HepG2 (cell line): ENCODE results near the gene TIPRL. TPM values are rescaled to one million over a fixed set of nuclear protein-coding genes. Genes with fewer than 3 reads are reported as not detected.

Experiments used
- FOXP1 ChIP-seq, 2 experiments: fragments of 450-650 bp in 1 of 2; IDR thresholded peaks; 2 replicates each; pipeline ENCODE4 v1.6.1; 2017 to 2018; ENCODE audit warnings: antibody characterized with exemption in 1 of 2
- HCFC1 ChIP-seq: fragments of 150-350 bp; IDR thresholded peaks from 2 replicates; pipeline ENCODE4 v1.6.1; 2014; ENCODE audit warnings: low read depth, low read length
- HES4 ChIP-seq: sonication (generic); formaldehyde crosslinking; IDR thresholded peaks from 2 replicates; pipeline ENCODE4 v1.9.0; 2021; ENCODE audit warnings: mild to moderate bottlenecking, missing genetic modification reagents, borderline replicate concordance
- KAT2B ChIP-seq: fragments of 150-350 bp; IDR thresholded peaks from 2 replicates; pipeline ENCODE4 v1.6.1; 2014; ENCODE audit warnings: low read depth, low read length, borderline replicate concordance
- KLF13 ChIP-seq: sonication (generic); formaldehyde crosslinking; IDR thresholded peaks from 2 replicates; pipeline ENCODE4 v1.4.0; 2020; ENCODE audit warnings: mild to moderate bottlenecking, missing genetic modification reagents
- NAIF1 ChIP-seq: sonication (generic); formaldehyde crosslinking; IDR thresholded peaks from 2 replicates; pipeline ENCODE4 v1.5.0; 2020; ENCODE audit warnings: mild to moderate bottlenecking, missing genetic modification reagents, borderline replicate concordance
- ONECUT2 ChIP-seq: sonication (generic); formaldehyde crosslinking; IDR thresholded peaks from 2 replicates; pipeline ENCODE4 v1.4.0; 2020; ENCODE audit warnings: missing genetic modification reagents
- PITX1 ChIP-seq: sonication (generic); formaldehyde crosslinking; IDR thresholded peaks from 2 replicates; pipeline ENCODE4 v1.5.1; 2020; ENCODE audit warnings: mild to moderate bottlenecking, missing genetic modification reagents
- RBFOX2 ChIP-seq: fragments of 200-400 bp; formaldehyde crosslinking; IDR thresholded peaks from 2 replicates; pipeline ENCODE4 v1.6.1; 2017; ENCODE audit warnings: low read depth, mild to moderate bottlenecking, low read length
- TOE1 ChIP-seq: sonication (generic); formaldehyde crosslinking; IDR thresholded peaks from 2 replicates; pipeline ENCODE4 v1.4.0; 2020; ENCODE audit warnings: mild to moderate bottlenecking, missing genetic modification reagents
- WIZ ChIP-seq: sonication (generic); formaldehyde crosslinking; IDR thresholded peaks from 2 replicates; pipeline ENCODE4 v1.5.1; 2020; ENCODE audit warnings: mild to moderate bottlenecking, missing genetic modification reagents
- ZNF136 ChIP-seq: sonication (generic); formaldehyde crosslinking; IDR thresholded peaks from 2 replicates; pipeline ENCODE4 v1.8.1; 2022; ENCODE audit warnings: low read depth, mild to moderate bottlenecking, moderate library complexity, missing genetic modification reagents
- ZNF232 ChIP-seq: sonication (generic); formaldehyde crosslinking; IDR thresholded peaks from 2 replicates; pipeline ENCODE4 v1.4.0; 2020; ENCODE audit warnings: missing genetic modification reagents, borderline replicate concordance
- ZNF530 ChIP-seq: sonication (generic); formaldehyde crosslinking; IDR thresholded peaks from 2 replicates; pipeline ENCODE4 v1.5.0; 2020; ENCODE audit warnings: low read depth, mild to moderate bottlenecking, missing genetic modification reagents
- ZNF720 ChIP-seq: sonication (generic); formaldehyde crosslinking; IDR thresholded peaks from 2 replicates; pipeline ENCODE4 v1.4.0; 2020; ENCODE audit warnings: missing genetic modification reagents
- ZNF761 ChIP-seq: sonication (generic); formaldehyde crosslinking; conservative IDR thresholded peaks from 2 replicates; pipeline ENCODE4 v1.4.0; 2020; ENCODE audit warnings: mild to moderate bottlenecking, missing genetic modification reagents
- ZNF777 ChIP-seq: sonication (generic); formaldehyde crosslinking; IDR thresholded peaks from 2 replicates; pipeline ENCODE4 v1.4.0; 2020; ENCODE audit warnings: missing genetic modification reagents
- polyA plus RNA-seq, 8 experiments: library from polyadenylated mRNA; depleted of rRNA in 3 of 8; stranded (reverse) in 7 of 8; unstranded in 1 of 8; fragments of >200 nt; fragmentation: Illumina TruSeq in 4 of 8; extraction: Trizol in 4 of 8; gene quantifications; 2 replicates each; pipeline versions ENCODE4 v1.2.1 to v1.2.3, GENCODE V29; 2011 to 2016; ENCODE audit warnings: low read depth in 4 of 8, missing spikeins in 1 of 8, mixed read lengths in 1 of 8; ENCODE audit not compliant: insufficient read depth in 1 of 8
- total RNA-seq, 5 experiments: library from RNA; depleted of rRNA; stranded (reverse); fragments of >200 nt; fragmentation: Illumina TruSeq; extraction: Trizol; gene quantifications; 2 replicates each; pipeline ENCODE4 v1.2.3, GENCODE V29; 2016; ENCODE audit warnings: low read depth in 1 of 5
- TF ChIP-seq, protein P1 (sequence below): sonication (generic); formaldehyde crosslinking; IDR thresholded peaks from 2 replicates; pipeline ENCODE4 v1.5.0; 2020; ENCODE audit warnings: missing genetic modification reagents
- TF ChIP-seq, protein P2 (sequence below): sonication (generic); formaldehyde crosslinking; IDR thresholded peaks from 2 replicates; pipeline ENCODE4 v1.4.0; 2020; ENCODE audit warnings: missing genetic modification reagents
- TF ChIP-seq, protein P3 (sequence below): sonication (generic); formaldehyde crosslinking; conservative IDR thresholded peaks from 2 replicates; pipeline ENCODE4 v1.8.0; 2022; ENCODE audit warnings: missing genetic modification reagents
- TF ChIP-seq, protein P4 (sequence below): sonication (generic); formaldehyde crosslinking; IDR thresholded peaks from 2 replicates; pipeline ENCODE4 v1.8.0; 2022; ENCODE audit warnings: mild to moderate bottlenecking, missing genetic modification reagents; ENCODE audit not compliant: insufficient replicate concordance
- TF ChIP-seq, protein P5 (sequence below): IDR thresholded peaks from 2 replicates; pipeline ENCODE4 v1.6.1; 2016; ENCODE audit warnings: missing compliant biosample characterization, missing genetic modification reagents, borderline replicate concordance
- TF ChIP-seq, protein P6 (sequence below): sonication (generic); formaldehyde crosslinking; IDR thresholded peaks from 2 replicates; pipeline ENCODE4 v1.8.0; 2022; ENCODE audit warnings: mild to moderate bottlenecking, missing genetic modification reagents, borderline replicate concordance

TIPRL gene
- total and polyA plus RNA-seq, 2 of the 13 experiments (the other 11 are each of a cell fraction or from before 2014, with no cell fraction given), result 10.1 to 22.8 TPM

DNA sequence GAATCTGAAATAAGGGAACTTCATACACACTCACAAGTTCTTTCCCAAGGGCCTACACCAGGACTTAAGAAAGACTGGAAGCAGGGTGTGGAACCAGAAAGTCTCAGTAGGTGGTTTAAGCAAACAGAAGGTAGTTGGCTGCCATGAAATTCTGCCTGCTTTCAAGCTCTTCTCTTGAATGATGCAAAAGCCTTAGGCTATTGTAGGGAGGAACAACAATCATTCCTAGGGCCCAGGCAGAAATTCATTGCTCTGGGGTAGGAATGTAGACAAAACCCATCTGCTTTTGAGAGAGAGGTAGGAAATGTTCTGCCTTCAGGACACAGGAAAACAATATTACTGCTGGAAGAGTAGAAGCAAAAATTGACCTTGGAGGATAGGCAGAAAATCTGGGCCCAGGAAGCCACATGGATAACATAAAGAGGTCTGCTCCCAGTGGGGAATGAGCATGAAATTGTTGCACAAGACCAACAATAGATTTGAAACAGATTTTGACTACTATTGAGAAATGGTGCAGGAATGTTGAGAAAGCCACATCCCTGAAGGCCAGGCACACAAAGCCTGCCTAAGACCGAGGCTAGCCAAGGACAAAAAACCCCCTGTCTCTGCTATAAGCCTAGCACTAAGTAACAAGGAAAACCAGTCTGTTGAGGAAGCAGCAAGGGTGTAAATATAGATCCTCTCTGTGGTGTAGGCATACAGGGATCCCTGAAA, 24.3 kb downstream of the TIPRL start (continued):
- TF ChIP-seq RBFOX2 (no peak), ZNF777 (CRISPR knock-in tag) (no peak), KAT2B (no peak), ZNF761 (CRISPR knock-in tag) (no peak), FOXP1 (IDR thresholded peaks at IDR 0.05) (no peak), FOXP1 (CRISPR knock-in tag; IDR thresholded peaks at IDR 0.05) (no peak), HES4 (CRISPR knock-in tag) (no peak), KLF13 (CRISPR knock-in tag) (no peak), ZNF720 (CRISPR knock-in tag) (no peak), ZNF232 (CRISPR knock-in tag) (no peak), WIZ (CRISPR knock-in tag) (no peak), PITX1 (no peak), TOE1 (no peak), ZNF136 (CRISPR knock-in tag) (no peak), ONECUT2 (CRISPR knock-in tag) (no peak), ZNF530 (no peak), NAIF1 (no peak), HCFC1 (no peak)
- TF ChIP-seq, protein P1, sequence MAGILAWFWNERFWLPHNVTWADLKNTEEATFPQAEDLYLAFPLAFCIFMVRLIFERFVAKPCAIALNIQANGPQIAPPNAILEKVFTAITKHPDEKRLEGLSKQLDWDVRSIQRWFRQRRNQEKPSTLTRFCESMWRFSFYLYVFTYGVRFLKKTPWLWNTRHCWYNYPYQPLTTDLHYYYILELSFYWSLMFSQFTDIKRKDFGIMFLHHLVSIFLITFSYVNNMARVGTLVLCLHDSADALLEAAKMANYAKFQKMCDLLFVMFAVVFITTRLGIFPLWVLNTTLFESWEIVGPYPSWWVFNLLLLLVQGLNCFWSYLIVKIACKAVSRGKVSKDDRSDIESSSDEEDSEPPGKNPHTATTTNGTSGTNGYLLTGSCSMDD (CRISPR knock-in tag), result no peak
- TF ChIP-seq, protein P2, sequence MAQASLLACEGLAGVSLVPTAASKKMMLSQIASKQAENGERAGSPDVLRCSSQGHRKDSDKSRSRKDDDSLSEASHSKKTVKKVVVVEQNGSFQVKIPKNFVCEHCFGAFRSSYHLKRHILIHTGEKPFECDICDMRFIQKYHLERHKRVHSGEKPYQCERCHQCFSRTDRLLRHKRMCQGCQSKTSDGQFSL (CRISPR knock-in tag), result no peak
- TF ChIP-seq, protein P3, sequence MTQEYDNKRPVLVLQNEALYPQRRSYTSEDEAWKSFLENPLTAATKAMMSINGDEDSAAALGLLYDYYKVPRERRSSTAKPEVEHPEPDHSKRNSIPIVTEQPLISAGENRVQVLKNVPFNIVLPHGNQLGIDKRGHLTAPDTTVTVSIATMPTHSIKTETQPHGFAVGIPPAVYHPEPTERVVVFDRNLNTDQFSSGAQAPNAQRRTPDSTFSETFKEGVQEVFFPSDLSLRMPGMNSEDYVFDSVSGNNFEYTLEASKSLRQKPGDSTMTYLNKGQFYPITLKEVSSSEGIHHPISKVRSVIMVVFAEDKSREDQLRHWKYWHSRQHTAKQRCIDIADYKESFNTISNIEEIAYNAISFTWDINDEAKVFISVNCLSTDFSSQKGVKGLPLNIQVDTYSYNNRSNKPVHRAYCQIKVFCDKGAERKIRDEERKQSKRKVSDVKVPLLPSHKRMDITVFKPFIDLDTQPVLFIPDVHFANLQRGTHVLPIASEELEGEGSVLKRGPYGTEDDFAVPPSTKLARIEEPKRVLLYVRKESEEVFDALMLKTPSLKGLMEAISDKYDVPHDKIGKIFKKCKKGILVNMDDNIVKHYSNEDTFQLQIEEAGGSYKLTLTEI (CRISPR knock-in tag), result no peak
- TF ChIP-seq, protein P4, sequence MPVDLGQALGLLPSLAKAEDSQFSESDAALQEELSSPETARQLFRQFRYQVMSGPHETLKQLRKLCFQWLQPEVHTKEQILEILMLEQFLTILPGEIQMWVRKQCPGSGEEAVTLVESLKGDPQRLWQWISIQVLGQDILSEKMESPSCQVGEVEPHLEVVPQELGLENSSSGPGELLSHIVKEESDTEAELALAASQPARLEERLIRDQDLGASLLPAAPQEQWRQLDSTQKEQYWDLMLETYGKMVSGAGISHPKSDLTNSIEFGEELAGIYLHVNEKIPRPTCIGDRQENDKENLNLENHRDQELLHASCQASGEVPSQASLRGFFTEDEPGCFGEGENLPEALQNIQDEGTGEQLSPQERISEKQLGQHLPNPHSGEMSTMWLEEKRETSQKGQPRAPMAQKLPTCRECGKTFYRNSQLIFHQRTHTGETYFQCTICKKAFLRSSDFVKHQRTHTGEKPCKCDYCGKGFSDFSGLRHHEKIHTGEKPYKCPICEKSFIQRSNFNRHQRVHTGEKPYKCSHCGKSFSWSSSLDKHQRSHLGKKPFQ (CRISPR knock-in tag), result no peak
- TF ChIP-seq, protein P5, sequence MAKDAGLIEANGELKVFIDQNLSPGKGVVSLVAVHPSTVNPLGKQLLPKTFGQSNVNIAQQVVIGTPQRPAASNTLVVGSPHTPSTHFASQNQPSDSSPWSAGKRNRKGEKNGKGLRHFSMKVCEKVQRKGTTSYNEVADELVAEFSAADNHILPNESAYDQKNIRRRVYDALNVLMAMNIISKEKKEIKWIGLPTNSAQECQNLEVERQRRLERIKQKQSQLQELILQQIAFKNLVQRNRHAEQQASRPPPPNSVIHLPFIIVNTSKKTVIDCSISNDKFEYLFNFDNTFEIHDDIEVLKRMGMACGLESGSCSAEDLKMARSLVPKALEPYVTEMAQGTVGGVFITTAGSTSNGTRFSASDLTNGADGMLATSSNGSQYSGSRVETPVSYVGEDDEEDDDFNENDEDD (CRISPR knock-in tag), result no peak
- TF ChIP-seq, protein P6, sequence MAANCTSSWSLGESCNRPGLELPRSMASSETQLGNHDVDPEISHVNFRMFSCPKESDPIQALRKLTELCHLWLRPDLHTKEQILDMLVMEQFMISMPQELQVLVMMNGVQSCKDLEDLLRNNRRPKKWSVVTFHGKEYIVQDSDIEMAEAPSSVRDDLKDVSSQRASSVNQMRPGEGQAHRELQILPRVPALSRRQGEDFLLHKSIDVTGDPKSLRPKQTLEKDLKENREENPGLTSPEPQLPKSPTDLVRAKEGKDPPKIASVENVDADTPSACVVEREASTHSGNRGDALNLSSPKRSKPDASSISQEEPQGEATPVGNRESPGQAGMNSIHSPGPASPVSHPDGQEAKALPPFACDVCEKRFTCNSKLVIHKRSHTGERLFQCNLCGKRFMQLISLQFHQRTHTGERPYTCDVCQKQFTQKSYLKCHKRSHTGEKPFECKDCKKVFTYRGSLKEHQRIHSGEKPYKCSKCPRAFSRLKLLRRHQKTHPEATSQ (CRISPR knock-in tag), result 0 out of 2 replicates have a peak, but pooled peaks have one; percentile 68
